22Rv1 (cell line): ENCODE results near the gene ABO.
"Not testable (repeated sequence)": the region's sequence is repeated elsewhere in the genome, so short reads cannot be mapped to it uniquely, and the experiment has no call there.

ENCODE experiments used
- ZFX ChIP-seq: fragments of 450-650 bp; IDR thresholded peaks from 2 replicates; pipeline ENCODE4 v1.6.1; 2017; ENCODE audit warnings: antibody characterized with exemption, borderline replicate concordance
- TF ChIP-seq, protein P1 (sequence below): fragments of 450-650 bp; IDR thresholded peaks from 2 replicates; pipeline ENCODE4 v1.5.1; 2017; ENCODE audit warnings: mild to moderate bottlenecking

DNA sequence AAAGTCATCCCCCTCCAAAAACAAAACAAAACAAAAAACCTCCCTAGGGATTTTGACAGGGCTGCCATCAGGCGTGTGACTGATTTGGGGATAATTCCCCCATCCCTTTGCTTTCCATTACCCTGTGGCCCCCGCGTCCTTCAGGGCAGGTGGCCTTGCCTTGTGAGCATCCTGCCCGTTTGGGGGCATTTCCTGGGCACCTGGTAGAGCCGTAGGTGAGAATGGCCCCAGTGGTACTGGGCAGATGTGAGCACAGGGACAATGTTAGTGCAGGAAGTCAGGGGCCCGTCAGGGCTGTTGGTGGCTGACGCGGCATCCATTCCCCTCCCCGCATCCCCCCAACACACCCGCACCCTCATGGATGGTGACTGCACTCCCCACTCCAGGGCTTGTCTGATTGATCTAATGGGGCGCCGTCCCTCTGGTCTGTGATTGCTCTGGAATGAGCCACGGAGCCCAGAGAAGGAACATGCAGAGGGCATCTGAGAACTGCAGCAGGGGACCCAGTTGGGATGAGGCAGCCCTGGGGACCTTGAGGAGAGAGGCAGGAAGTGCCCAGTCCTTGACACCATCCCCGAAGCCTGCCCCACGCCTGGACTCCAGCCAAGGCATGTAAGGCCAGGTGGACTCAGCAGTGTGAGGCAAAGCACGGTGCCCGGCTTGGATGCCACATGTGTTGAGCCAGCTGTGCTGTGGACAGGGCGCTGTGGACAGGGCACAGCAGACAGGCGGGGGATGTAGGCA lies 38.5 kb downstream of the ABO start:
- TF ChIP-seq, protein P1, sequence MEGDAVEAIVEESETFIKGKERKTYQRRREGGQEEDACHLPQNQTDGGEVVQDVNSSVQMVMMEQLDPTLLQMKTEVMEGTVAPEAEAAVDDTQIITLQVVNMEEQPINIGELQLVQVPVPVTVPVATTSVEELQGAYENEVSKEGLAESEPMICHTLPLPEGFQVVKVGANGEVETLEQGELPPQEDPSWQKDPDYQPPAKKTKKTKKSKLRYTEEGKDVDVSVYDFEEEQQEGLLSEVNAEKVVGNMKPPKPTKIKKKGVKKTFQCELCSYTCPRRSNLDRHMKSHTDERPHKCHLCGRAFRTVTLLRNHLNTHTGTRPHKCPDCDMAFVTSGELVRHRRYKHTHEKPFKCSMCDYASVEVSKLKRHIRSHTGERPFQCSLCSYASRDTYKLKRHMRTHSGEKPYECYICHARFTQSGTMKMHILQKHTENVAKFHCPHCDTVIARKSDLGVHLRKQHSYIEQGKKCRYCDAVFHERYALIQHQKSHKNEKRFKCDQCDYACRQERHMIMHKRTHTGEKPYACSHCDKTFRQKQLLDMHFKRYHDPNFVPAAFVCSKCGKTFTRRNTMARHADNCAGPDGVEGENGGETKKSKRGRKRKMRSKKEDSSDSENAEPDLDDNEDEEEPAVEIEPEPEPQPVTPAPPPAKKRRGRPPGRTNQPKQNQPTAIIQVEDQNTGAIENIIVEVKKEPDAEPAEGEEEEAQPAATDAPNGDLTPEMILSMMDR = not testable (repeated sequence)
- not testable (repeated sequence) for TF ChIP-seq ZFX
